Gastroesophageal sphincter (tissue), 2 donors: Measurements from ENCODE around the gene YY1.

Experiments
- EP300 ChIP-seq: sonication (generic); formaldehyde crosslinking; IDR thresholded peaks from one replicate; pipeline ENCODE4 v1.6.1; 2017; ENCODE audit warnings: antibody characterized with exemption, mild to moderate bottlenecking
- POLR2AphosphoS5 ChIP-seq: sonication (generic); formaldehyde crosslinking; IDR thresholded peaks from one replicate; pipeline ENCODE4 v1.6.1; 2017; ENCODE audit warnings: antibody characterized with exemption

- TF ChIP-seq POLR2AphosphoS5 (no peak), EP300 (no peak)
Measured at GRCh38 chr14:100293497-100294212, 54.7 kb downstream of the YY1 start.
